CD4-positive, alpha-beta T cell treated with Interleukin-4 for 1 hour (primary cell): ENCODE results near the gene ARHGAP8.
A peak's percentile ranks its signal among the peaks of the same experiment; 100 is the strongest.

Source experiments
- DNase-seq, 2 donors: peaks; one replicate each; pipeline ENCODE4 v3.0.0-alpha.2; 2020 to 2022

Gene ARHGAP8

DNA sequence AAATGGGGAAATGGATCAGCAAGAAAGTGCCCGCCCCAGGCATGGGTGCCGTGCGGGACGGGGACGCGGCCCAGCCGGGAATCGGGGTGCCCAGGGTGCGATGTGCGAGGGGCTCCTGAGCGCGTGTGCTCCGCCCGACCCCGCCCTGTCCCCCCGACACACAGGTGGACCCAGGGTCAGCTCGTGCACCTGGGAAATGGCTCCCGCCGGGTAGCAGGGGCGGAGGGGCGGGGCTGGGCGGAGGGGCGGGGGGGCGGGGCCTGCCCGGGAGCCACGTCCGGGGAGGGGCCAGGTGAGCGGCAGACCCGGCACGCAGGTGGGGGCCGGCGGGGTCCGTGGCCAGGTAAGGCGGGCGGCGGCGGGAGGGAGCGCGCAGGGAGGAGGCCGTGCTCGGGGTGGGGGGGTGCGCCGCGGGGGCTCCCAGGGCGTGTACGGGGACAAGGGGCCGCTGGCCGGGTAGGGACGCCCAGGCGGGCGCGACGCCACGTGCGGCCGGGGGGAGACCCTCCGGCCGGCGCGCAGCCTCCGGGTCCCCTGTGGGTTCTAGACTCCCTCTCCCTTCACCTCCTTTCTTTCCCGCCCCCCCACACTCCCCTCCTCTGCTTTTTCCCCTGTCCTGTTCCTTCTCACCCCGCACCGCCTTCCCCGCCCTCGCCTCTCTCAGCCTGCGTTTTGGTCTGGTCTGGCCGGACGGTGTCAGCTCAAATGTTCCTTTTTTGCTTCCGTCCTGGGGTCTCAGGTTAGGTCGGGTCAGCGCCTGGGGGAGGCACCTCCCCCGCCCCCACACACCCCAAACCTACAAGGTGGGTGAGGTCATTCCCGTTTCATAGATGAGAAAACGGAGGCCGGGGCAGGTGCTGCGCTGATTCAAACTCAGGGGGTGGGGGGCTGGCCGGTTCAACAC, at the start of gene ARHGAP8:
Gene ARHGAP8 (plus strand): TSS at position 291 of the 904 bp plus-strand sequence. CDS start 33,953 bp downstream, outside the sequence.
- peak in 1 of 2 donors; percentile 28 for DNase-seq

DNA sequence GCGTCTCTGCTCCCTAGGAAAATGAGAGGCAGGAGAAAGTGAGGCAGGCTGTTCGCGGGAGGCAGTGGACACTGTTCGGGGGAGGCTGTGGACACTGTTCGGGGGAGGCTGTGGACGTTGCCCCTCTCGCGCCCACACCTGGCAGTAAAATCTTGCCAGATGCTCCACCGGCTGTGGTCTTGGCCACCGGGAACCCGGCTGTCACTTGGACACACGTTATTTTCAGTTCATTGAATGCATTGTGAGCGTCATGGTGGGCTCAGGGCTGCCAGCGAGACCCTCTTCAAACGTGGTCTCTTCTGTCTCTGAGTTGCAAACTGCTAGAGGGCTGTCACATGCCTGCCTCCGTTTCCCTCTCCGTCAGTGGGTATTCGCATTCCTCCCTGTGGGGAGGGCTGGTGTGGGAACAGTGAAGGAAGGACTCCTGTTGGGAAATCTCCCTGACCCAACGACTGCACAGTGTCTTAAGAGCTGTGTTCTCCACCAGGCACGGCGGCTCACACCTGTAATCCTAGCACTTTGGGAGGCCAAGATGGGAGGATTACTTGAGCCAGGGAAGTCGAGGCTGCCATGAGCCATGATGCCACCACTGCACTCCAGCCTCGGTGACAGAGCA, 49.0 kb upstream of the ARHGAP8 start:
- DNase-seq: no peak

DNA sequence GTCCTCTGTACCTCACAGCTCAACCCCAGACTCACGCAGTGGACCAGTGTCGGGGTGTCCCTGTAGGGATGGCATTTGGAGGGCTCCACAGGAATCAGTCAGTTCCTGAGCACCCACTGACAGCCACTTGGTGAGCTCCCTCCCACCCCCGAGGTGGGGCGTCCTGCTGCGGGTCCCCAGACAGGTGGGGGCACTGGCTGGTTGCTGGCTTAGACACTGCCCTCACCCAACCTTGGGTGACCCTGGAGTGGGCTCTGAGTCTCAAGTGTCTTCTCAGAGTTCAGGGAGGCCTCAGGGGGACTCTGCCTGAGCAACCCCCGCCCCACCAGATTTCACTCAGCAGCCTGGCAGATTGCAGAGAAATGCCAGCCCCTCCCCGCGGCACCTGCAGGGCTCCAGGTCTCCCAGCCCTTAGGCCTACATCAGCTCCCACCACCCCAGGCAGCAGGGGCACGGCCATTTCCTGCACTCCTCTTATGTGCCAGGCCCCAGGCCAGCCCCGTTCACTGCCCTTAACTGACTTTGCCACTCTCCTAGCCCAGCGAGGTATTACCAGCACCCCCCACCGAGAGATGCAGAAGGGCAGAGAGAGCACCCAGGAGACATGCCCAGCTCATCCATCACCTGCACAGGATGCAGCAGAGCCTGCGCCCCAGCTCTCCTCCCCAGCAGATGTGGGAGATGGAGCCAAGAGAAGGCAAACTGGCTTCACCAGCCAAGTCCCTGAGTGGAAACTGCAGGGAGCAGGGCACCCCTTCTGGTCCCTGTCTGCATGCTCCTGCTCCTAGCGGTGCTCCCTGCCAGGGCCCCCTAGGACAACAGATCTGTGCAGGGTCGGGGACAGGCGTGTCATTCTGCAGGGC, 48.0 kb upstream of the ARHGAP8 start:
- no peak for DNase-seq

DNA sequence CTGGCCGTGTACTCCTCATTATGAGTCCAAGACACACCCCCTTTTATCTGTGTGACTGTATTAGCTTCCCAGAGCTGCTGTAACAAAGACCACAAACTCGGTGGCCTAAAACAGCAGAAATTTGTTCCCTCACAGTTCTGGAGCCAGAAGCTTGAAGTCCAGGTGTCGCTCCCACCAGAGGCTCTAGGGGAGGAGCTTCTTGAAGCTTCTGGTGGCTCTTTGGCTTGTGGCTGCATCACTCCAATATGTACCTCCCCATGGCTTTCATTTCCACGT, 47.4 kb upstream of the ARHGAP8 start:
- no peak for DNase-seq

DNA sequence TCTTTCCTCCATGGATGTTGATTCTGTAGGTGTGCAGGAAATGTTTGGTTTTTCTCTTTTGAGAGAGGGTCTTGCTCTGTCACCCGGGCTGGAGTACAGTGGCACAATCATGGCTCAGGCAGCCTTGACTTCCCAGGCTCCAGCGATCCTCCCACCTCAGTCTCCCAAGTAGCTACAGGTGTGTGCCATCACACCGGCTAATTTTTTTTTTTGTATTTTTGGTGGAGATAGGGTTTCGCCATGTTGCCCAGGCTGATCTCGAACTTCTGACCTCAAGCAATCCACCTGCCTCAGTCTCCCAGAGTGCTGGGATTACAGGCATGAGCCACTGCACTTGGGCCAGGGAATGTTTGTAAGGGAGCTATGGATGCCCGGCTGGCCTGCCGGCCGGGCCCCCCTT, 45.9 kb upstream of the ARHGAP8 start:
- DNase-seq: no peak

DNA sequence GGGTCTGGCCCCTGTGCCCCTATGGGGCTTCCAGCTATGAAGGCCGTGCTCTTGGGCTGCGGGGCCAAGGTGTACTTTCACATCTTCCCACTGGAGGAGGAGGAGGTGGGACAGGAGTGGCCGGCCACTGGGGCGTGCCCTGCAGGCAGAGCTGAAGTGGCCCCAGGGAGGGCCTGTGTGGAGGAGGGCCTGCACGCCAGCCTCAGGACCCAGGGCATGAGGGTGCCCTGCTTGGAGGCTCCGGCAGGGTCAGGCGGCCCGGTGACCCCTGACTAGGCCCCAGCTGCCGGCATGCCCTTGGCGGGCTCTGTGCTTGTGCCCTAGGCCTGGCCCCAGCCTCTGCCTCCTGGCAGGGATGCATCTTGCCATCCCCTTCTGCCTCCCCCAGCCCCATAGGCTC, 45.2 kb upstream of the ARHGAP8 start:
- no peak for DNase-seq

DNA sequence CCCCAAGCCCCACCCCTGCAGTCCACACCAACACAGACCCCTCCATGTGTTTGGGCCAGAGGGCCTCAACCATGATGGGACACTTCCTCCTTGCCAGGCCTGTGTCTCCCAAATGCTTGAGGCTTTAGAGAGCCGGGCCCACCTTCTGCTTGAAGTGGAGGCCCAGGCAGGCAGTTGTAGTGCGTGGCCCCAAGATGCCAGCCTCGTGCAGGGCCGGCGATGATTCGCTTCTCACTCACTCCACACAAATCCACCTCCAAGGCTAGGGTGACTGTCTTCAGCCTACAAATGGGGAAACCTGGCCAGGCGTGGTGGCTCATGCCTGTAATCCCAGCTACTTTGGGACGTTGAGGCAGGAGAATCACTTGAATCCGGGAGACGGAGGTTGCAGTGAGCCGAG, 44.6 kb upstream of the ARHGAP8 start:
- no peak for DNase-seq

DNA sequence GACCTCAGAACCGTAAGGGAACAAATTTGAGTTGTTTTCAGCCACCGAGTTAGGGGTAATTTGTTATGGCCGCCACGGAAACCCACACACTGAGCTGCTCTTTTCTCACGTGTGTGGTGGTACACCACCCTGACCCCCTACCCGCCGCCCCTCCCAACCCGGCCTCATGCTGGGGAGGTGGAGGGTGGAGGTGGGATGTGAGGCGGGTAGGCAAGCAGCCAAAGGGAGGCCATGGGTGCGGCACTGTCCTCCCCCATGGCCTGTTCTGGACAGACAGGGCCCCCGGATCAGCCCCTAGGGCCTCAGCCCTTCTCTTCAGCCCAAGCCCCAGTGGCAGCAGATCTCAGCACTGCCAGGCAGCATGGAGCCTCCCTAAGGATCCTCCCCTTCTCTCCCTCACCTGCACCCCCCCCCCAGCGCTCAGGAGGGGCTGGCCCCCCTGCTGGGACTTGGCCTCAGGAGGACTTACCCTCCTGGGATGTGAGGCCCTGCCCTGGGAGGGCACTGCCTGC, 42.4 kb upstream of the ARHGAP8 start:
- DNase-seq: peak; percentile 44 to 51

DNA sequence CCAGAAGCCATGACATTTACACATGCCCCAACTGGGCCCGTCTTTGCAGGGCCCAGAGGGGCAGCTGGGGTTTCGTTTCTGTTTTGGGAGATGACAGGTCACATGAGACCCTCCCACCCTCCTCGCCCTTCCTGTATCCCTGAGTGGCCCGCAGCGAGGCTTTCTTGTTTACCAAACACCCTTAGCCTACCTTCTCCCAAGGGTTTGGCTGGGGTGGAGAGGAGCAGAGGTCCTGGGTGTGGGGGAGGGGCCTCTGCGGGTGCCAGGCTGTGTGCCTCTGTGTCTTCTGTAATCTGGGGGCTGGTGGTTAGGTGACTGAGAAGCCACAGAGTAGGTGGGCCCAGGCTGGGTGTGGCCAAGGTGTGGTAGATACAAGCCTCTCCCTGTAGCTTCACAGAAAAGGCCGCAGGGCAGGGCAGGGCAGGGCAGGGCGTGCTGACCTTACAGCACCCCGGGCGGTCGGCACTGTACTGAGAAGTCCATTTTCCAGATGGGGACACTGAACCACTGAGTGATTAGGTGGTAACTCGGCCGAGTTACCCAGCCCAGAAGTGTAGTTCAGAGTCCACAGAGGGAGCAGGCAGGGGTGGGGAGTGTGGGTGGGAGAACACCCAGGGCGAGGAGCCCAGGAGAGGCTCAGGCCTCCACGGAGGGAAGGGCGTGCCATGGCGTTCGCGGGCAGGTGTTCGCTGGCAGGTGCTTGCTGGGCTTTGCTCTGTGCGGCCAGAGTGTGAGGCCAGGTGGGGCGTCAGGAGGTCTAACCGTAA, 41.7 kb upstream of the ARHGAP8 start:
- peak; percentile 48 to 53 for DNase-seq

DNA sequence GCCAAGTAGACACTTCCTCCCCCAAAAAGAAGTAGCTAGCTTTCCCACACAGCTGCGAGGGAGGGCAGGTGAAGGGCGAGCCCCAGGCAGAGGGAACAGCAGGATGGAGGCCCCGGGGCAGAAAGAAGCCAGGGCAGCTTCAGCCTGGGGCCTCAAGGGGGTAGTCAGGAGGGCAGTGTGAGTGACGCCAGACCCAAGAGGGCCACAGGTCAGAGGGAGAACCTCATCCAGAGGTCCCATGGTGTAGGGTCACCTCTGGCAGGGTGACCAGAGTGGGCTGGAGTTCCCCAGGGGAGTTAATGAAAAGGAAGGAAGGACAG, 41.2 kb upstream of the ARHGAP8 start:
- no peak for DNase-seq

DNA sequence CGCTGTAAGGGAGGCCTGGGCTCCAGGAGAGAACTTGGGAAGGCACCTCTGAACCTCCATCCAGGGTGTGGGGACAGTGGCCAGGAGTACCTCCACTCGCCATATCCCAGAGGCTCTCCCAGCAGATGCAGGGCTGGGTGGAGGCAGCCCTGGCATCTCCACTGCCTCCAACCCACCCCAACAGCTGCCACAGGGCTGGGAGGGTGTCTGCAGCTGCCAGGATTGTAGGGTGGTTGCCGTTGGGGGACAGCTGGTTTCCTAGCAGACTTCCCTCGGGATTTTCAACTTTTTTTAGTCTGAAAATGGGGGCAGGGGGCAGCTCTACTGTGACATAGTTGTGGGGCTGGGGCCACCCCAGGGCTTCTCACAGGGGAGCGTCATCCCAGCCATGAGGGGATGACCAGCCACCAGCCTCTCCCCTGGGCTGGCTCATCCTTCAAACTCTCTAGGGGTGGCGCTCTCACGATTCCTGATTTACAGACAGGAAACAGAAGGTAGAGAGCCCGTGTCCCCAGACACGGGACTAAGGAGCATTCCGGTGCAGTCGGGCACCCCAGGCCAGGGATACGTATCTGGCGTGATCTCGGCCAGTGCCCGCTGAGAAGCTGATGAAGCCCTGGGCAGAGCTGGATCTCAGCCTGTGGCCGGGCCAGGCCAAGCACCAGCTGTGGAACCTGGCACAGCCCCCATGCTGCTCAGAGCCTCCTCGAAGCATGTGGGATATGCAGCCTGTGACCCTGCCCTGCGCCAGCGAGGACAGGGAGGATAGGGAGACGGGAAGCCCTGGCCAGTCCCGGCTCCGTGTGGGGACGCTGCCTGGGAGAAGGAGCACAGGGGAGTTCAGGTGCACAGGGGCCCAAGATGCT, 40.5 kb upstream of the ARHGAP8 start:
- DNase-seq: no peak

DNA sequence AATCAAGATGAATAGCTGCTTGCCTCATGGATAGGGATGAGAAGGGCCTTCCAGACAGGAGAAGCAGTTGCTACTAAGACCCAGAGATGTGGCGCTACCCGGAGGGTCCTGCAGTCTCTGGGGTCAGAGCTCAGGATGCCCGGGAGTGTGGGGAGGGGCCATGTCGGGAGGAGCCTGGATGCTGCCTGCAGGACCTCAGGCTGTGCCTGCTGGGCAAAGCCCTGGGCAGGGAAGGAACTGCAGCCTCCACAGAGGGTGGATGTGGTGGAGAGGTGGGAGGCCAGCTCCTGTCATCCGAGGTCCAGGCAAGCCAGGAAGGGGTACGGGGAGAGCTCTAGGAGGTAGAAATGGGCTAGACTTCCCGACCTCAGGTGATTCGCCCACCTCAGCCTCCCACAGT, 39.4 kb upstream of the ARHGAP8 start:
- no peak for DNase-seq

DNA sequence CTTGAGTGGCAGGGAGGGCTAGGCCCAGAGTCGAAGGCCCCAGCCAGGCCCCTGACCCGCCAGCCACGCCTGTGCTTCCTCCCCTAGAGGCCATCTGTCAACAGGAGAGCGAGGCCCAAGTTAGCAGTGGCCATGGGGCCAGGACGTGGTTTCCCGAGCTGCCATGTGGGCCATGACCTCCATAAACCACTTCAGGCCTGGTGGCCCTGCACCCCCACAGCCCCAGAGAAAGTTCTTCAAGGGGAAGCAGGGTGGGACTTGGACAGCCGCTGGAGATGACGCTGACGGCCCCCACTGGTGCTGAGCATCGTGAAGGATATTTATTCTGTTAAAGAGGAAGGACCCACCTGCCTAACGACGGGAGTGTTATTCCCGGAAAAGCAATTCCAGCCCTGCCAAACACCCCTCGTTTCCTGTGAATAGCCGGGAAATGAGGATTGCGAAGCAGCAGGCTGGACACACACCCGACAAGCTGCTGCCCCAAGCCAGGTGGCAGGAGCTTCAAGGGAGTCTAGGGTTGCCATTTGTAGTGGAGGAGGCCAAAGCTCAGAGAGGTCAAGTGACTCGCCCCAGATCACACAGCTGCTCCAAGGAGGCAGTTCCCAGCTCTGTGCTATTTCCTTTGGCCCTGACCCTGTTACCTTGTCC, 37.5 kb upstream of the ARHGAP8 start:
- no peak for DNase-seq

DNA sequence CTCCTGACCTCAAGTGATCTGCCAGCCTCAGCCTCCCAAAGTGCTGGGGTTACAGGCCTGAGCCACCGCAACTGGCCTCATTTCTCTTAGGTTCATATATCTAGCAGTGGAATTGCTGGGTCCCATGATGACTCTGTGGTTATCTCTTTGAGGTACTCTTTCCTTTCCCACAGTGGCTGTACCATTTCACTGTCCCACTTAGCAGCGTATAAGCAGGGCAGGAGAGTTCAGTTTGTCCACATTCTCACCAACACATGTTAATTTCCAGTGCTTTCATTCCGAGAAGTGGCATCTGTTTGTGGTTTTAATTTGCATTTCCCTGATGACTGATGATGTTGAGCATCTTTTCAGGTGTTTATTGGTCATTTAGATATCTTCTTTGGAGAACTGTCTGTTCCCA, 34.0 kb upstream of the ARHGAP8 start:
- peak in 1 of 2 donors; percentile 22 for DNase-seq

DNA sequence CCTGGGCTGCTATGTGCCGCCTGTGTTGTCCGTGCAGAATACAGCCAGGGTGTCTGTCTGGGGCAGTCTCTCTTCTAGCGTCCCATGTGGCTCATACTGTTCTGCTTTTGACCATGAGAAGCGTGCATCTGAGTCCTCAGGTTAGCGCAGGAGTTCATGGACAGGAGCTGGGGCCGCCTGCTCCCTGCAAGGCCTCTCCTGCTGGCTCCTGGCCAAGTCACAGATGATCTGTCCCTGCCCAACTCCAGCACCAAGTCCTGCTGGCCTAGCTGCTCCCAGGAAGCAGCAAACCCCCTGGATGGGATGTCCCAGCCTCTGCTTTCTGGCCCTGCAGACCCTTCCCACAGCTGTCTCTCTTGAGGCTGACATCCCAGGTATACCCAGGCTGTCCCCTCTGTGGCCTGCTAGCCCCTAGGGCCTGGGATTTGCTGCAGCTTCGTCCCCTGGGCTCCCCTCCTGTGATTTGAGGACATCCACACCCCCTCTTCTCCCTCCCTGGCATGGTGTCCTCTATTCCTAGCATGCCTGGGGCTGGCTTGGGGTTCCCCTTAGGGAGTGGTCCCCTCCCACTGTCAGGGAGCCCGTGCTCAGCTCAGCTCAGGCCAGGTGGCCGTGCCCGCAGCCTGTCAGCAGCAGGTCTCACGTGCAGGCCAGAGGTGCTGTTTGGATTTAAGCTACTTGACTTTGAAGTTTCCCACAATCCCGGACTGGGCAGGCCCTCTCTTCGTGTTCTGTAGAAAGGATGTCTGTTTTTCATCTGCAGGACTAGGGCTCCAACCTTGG, 32.6 kb upstream of the ARHGAP8 start:
- no peak for DNase-seq

DNA sequence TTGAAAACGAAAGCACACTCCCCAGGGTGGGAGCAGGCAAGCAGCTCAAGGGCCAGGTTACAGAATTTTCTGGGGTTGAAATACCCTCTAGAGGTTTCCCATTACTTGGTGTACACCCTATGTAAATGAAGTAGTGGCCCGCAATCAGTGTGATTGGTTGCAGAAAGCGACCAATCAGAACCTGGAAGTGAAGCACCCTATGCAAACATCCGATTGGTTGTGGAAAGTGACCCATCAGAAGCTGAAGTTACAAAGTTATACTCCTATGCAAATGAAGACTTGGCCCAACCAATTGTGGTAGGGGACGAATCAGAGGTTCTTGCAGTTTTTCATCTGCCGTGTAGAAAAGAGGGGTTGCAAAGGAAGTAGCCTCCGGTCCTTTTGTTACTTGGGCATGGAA, 31.2 kb upstream of the ARHGAP8 start:
- no peak for DNase-seq

DNA sequence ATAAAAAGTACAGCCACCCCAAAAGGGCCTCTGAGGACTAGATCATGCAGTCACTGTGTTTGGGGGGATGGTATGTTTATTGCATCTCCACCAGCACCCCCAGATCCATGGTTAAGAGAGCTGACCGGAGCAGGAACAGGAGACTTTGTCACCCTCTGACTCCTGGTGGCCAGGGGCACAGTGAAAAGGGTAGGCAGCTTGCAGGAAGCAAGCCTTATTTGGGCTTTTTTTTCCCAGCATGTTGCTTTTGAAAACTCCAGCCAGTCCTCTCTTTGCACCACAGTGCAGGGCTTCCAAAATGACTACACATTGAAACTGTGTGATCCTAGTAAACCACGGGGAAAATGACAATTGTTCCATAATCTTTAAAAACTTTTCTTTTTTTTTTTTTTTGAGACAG, 29.8 kb upstream of the ARHGAP8 start:
- DNase-seq: no peak

DNA sequence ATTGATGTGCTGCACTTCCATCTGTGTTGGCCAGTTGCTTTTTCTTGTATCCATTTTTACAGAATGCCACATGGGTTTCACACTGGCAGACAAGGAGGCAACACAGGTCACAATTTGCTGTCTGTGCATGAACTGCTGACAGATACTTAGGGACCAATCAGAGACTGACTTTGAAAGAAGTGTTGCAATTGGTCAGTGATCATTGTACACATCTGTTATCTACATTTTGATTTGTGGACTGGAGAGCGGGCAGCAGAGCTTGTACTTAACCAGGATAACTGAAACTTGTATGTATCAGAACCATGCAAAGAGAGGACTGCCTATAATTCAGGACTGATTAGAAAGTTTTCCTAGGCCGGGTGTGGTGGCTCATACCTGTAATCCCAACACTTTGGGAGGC, 28.6 kb upstream of the ARHGAP8 start:
- DNase-seq: peak in 1 of 2 donors; percentile 26

DNA sequence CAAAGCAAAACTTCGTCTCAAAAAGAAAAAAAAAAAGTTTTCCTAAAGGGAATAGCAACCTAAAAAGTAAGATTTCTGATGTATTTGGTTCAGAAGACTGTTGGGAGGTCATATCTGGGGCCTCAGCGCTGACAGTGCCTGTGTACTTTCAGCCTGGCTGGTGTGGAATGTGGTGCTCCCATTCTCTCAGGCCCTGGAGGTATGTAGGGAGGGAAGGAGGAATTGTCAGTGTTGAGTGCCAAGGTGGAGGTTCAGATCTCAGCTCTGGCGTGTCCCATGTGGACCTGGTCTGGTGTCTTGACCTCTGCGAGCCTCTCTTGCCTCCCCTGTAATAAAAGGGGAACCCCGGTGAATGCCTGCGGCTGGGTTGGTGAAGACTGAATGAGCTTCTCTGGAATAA, 28.0 kb upstream of the ARHGAP8 start:
- no peak for DNase-seq

DNA sequence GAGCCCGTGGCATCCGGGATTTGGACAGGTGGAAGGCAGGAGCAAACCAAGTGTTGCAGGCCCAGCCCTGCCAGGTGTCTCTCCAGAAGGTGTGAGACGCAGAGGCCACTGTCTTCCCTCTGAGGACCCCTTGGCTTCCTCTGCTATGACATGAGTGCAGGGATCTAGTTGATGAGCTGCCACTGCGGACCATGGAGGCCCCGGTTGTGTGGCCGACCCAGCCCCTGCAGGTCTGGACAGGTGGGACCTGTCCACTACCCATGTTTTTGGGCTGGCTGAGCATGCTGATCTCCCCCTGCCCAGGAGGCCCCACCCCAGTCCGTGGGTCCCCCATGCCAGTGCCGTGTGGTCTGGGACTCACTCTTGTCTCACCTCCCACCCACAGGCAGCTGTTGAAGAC, 27.5 kb upstream of the ARHGAP8 start:
- DNase-seq: no peak
